NCI-H1436 treated with DMSO at 0.1 percent for 48 hours (cell line): ENCODE data around the gene TST.
"Not testable (repeated sequence)": the region's sequence is repeated elsewhere in the genome, so short reads cannot be mapped to it uniquely, and the experiment has no call there.

Experiments
- DNase-seq: peaks from one replicate; lab custom pipeline; 2025; lab: John Stamatoyannopoulos, UW

The TST gene

GRCh38 chr22:37014415-37014806 lies 4.8 kb downstream of the TST start:
- no peak for DNase-seq

- DNase-seq: no peak
Measured at GRCh38 chr22:37012956-37013355, 6.3 kb downstream of the TST start.

GRCh38 chr22:37012262-37012904 lies 6.9 kb downstream of the TST start:
- DNase-seq: no peak

GRCh38 chr22:37011472-37011871 lies 7.8 kb downstream of the TST start:
- no peak for DNase-seq

- no peak for DNase-seq
Measured at GRCh38 chr22:37010976-37011375, 8.3 kb downstream of the TST start.

DNA sequence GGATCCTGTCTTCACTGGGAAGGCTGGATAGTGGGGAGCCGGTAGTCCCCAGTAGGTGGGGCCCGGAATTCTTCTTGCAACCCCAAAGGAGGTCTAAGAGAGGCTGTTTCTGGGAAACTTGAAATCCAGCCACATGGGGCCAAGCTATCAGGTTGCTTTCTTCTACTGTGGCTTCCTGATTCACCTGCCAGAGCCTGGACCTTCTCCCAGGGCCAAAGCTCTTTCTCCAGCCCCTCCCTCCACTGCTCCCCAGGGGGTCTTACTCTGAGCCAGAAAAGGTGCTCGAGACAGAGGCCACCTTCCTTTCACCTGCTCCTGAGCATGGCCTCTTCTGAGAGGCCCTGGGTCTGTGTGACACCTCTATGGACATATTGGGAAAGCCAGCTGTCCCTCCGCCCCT lies 9.1 kb downstream of the TST start:
- no peak for DNase-seq

DNA sequence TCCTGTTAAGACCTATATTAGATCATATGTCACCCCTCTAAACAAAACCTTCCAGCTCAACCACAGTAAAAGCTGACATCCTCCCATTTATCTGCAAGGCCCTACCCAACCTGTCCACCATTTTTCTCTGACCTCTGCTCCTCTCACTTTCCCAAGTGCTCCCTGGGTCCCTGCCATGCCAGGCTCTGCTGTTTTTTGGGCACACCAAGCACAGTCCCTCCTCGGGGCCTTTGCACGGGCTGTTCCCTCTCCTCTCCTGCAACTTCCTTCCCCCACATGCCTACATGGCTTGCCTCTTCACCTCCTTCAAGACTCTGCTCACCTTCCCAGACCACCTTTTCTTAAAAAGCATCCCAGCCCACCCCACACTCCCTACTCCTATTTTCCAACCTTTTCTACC lies 9.8 kb downstream of the TST start:
- no peak for DNase-seq

GRCh38 chr22:37008365-37008764 lies 10.9 kb downstream of the TST start:
- no peak for DNase-seq

DNA sequence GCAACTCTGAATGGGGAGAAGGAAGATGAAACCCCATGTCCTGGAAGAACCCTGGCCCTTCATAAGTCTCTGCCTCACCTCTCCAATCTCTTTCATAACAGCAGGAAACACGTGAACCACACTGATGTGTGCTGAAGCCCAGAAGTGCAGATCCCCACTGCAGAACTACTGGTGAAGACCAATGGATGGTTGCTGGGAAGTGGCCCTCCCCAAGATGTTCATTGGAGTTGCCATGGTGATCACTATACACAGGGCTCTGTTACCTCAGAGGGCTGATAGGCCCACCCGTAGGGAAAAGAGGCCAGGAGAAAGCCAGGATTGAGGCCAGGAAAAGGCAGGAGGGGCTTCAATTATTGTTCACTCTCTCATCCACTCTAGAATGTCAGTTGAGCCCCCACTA lies 11.6 kb downstream of the TST start:
- DNase-seq: no peak

DNA sequence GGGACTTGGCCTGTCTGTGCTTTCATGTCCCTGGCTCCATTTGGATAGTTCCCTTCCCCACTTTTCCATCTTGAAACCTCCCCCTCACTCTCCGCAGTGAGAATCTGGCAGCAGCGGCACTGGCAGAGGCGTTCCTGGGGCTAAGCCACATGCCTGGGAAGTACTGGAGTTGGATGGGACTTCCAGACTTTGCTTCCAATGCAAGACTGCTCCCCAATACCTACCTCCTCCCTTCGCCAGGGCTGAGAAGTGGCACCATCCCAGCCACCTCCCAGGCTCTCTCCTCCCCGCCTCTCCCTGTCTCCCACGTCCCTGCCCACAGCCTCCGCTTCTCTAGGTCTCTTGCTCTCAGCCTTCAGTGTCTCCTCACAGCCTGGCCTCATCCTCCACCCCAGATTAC lies 16.6 kb downstream of the TST start:
- DNase-seq: no peak

DNA sequence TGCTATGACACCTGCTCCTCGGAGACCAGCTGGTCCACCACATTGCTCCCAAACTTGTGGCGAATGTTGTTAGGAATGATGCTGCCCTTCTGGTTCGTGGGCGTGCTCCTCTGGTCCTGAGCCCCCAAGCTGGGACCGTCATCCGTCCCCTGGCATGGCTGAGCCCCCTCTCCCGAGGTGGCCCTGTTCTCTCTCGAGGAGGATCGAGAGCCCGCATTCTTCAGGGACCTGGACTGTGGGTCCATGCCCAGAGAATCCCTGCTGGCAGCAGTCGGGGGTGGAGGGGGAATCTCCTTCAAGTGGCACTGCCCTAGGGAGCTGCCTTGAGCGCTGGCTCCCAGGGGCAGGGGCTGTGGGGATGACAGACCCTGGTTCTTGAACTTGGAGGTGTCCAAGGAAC lies 17.4 kb downstream of the TST start:
- no peak for DNase-seq

DNA sequence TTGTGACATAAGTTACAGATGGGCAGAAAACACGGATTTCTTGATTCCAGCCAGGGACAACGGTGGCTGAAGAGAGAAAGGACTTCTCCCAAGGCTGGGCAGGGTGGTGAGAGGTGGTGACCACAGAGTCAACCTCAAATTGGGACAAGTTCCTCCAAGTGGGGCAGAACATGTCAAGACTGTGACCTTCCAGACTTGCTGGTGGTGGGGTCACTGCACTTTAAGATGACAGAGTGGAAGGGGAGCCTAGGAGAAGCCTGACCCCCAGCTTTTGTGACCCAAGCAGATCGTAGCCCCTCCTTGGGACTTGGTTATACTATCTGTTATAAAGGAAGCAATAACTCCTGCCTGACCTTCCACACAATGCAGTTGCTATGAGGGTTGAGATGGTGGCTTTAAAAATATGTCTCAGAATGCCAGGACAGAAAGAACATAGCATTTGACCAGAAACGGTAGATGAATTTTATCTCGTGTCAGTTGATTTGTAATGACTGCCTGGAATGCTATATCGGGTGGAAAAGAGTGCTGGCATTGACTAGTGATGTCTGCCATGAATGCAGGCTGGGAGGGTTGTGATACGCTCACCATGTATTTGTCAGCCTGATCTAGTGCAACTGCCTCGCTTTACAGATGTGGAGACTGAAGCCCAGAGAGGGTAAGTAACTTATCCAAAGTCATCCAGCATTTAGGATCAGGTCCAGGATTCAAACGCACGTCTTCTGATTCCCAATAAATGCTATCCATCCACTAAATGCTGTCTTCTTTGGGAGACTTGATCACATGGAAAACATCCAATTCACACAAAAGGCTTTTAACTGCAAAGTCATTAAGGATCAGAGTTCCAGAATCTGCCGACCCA lies 18.3 kb downstream of the TST start:
- DNase-seq: no peak

- no peak for DNase-seq
Measured at GRCh38 chr22:36999463-36999862, 19.8 kb downstream of the TST start.

DNA sequence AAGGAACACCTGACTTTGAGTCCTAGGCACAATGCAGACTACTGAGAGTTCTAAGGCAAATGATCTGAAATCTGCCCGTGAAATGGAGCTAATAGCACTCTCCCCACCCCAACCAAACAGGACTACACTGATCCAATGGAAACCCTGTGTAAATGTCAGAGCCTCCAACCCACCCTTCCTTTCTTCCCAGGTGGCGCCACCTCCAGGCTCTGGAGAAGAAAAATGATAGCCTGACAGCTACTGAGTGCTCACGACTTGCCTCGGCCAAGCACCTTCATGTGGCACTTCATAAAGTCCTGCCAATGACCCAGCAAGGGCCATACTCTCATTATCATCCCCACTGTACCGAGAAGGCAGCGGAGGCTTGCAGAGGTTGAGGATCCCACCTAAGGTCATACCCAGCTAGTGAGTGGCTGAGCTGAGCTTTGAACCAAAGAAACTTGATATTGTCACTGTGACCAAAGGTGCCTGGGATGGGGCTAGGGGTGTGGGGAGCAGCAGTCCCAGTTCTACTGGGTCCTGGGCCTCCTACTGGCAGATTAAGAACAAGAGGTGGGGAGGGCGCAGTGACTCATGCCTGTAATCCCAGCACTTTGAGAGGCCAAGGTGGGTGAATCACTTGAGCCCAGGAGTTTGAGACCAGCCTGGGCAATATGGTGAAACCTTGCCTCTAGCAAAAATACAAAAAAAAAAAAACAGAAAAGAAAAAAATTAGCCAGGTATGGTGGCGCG lies 20.5 kb downstream of the TST start:
- DNase-seq: no peak

DNA sequence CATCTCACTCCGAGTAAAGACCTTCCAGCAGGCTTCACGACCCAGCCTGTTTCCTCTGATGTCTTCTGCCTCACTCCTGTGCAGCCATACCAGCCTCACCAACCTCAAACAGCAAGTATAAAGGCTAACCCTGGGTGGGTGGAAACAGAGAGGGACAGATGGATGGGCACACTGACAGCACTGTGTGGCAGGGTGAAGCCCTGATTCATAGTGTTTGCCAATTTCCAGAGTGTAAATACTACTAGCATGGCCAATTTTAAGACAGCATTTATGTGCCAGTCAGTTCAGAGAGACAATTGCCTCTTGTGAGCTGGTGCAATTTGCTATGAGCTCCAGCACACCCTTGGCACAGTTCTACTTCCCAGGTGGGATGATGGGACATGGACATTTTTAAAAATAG lies 21.5 kb downstream of the TST start:
- DNase-seq: no peak

GRCh38 chr22:36991206-36991605 lies 28.0 kb downstream of the TST start:
- no peak for DNase-seq

DNA sequence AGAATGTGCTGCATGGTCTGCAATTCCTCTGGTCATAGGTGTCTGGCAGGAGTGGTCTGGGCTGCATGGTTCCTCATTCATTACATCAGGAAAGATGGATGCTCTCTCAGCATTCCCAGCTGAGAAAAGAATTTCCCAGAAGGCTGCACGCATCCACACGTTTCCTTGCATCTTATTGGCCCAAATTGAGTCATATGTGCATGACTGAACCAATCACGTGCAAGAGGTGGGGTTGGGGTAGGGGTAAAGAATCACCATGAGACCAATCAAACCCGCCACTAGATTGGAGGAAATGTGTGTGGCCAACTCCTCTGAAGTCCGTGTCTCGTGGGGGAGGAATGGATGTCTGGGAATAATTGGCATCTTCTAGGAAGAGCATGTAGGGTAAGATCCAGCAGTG lies 28.8 kb downstream of the TST start:
- DNase-seq: no peak

GRCh38 chr22:36989012-36989411 lies 30.2 kb downstream of the TST start:
- DNase-seq: not testable (repeated sequence)

DNA sequence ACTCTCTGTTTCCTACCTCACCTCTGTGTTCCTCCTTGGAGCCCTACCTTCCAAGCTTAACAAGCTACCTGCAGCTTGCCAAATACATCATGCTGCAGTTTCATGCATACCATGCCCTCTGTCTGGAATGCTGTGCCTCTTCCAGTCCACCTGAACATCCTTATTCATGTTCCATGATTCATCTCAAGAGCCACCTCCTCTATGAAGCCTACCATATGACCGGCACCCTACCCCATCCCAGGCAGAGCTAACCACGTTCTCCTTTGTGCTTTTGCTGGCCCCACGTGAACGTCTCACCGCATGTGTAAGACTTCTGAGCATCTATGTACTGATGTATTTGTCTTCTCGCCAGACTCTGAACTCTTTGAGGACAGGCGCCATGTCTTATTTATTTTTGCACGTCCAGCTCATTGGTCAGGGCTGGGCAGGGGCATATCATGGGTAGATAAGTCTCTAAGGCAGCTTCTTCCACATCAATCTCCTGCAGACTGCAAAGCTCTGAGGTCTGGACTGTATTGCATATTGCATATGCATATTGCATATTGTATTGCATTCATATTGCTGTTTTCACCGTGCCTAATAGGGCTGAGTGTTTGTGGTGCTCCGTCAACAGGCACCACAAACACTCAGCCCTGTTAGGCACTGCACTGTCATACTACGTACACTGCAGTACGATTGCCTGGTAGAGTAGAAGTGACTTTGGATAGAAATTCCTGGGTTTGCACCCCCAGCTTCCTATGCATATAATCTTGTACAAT lies 31.0 kb downstream of the TST start:
- DNase-seq: no peak

DNA sequence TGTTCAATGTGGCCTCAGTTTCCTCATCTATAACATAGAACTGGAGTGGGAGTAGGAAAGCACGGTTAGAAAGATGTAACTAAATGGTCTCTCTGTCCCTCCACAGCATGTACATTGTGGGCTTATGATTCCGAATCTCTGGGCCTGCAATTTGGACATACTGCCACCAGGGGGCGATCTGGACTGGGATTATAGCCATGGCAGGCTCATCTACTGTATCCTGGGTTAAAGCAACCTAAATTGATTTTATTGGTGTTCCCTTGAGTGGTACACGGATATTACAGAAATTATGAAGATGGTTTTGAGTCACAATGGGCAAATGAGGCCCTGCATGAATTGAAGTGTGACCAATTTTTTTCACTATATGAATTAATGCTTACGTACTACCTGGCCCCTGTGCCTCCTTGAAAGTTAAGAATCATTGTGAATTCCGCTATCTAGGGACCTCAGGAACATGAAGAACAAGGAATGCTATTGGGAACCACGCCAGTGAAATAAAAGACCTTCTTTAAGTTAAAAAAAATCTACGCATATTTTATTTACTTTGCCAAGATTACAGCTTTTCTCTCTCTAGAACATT lies 32.9 kb downstream of the TST start:
- no peak for DNase-seq

GRCh38 chr22:36985211-36985889 lies 33.9 kb downstream of the TST start:
- DNase-seq: no peak
